Kidney epithelial cell (primary cell): ENCODE results near the gene ITGB7. TPM values are rescaled to one million over a fixed set of nuclear protein-coding genes. Genes with fewer than 3 reads are reported as not detected.

Source experiments
- DNase-seq: peaks from one replicate; pipeline ENCODE4 v3.0.0-alpha.2; 2010; ENCODE audit warnings: low read depth
- H3K27me3 ChIP-seq: 2 replicates; pipeline ENCODE4 v1.6.0; 2011; ENCODE audit warnings: low read length; ENCODE audit not compliant: control insufficient read depth, insufficient read depth
- H3K36me3 ChIP-seq: 2 replicates; pipeline ENCODE4 v1.5.1; 2011; ENCODE audit warnings: low read length; ENCODE audit not compliant: control insufficient read depth, insufficient read depth
- H3K4me3 ChIP-seq: 2 replicates; pipeline ENCODE4 v1.5.1; 2011; ENCODE audit warnings: low read depth, mild to moderate bottlenecking, control low read depth, low read length
- CTCF ChIP-seq: IDR thresholded peaks from 2 replicates; pipeline ENCODE4 v1.5.1; 2011; ENCODE audit warnings: mild to moderate bottlenecking, moderate library complexity, low read length, control low read depth, inconsistent platforms; ENCODE audit not compliant: insufficient read depth, poor library complexity, severe bottlenecking
- total RNA-seq: library from RNA; depleted of rRNA; stranded (reverse); fragments of >200 nt; gene quantifications from 2 replicates; pipeline ENCODE4 v1.2.3, GENCODE V29; 2015

Gene ITGB7
- total RNA-seq = 0.75 and 1.6 TPM in 2 replicates

- no peaks in the 10 kb centered on the region for H3K27me3 ChIP-seq
- no peak within 1 kb of the TSS for H3K4me3 ChIP-seq
- H3K36me3 ChIP-seq = peaks cover 1% of the 10 kb centered on the region
- TF ChIP-seq CTCF = no peak
- DNase-seq = no peak
Measured at GRCh38 chr12:53207042-53207441, at the start of gene ITGB7. Gene ITGB7 (minus strand): TSS chr12:53207251. CDS start chr12:53200443, 6,808 bp downstream.

- no peak for TF ChIP-seq CTCF
- peaks cover 2% of the 10 kb centered on the region for H3K36me3 ChIP-seq
- H3K4me3 ChIP-seq = no peak overlapping the region
- no peak for DNase-seq
- no peaks in the 10 kb centered on the region for H3K27me3 ChIP-seq
Measured at GRCh38 chr12:53255996-53256395, 48.9 kb upstream of the ITGB7 start.

GRCh38 chr12:53254816-53255545 lies 47.9 kb upstream of the ITGB7 start:
- no peak for TF ChIP-seq CTCF
- Histone ChIP-seq H3K36me3 (peaks cover 2% of the 10 kb centered on the region), H3K4me3 (no peak overlapping the region), H3K27me3 (no peaks in the 10 kb centered on the region)
- no peak for DNase-seq

- no peak for DNase-seq
- H3K27me3 ChIP-seq = no peaks in the 10 kb centered on the region
- TF ChIP-seq CTCF = no peak
- no peak overlapping the region for H3K4me3 ChIP-seq
- H3K36me3 ChIP-seq = peaks cover 2% of the 10 kb centered on the region
Measured at GRCh38 chr12:53253298-53253697, 46.2 kb upstream of the ITGB7 start.

- DNase-seq = no peak
- H3K4me3 ChIP-seq = peak overlapping the region; percentile 79
- no peak for TF ChIP-seq CTCF
- peaks cover 2% of the 10 kb centered on the region for H3K36me3 ChIP-seq
- H3K27me3 ChIP-seq = no peaks in the 10 kb centered on the region
Measured at GRCh38 chr12:53252349-53252916, 45.4 kb upstream of the ITGB7 start.
